K562 treated with DMSO at 1 percent for 4 hours (cell line): ENCODE results near the gene LIN28B. TPM values are rescaled to one million over a fixed set of nuclear protein-coding genes. Genes with fewer than 3 reads are reported as not detected.

ENCODE experiments used
- total RNA-seq: library from RNA; unstranded; fragments of 300-600 nt; gene quantifications from 2 replicates; pipeline ENCODE4 v1.2.3, GENCODE V29; 2022; ENCODE audit not compliant: insufficient read depth

The LIN28B gene
- 6.3 and 9.8 TPM in 2 replicates for total RNA-seq

GRCh38 chr6:104956731-104957294 is at the start of gene LIN28B:
LIN28B (plus strand) TSS chr6:104957107; CDS start chr6:104957251, 144 bp downstream.

Other genes with a start within 250 kb of the LIN28B start
- gene HACE1, start 97.2 kb upstream of the LIN28B start, total RNA-seq, result 10.9 and 11.2 TPM in 2 replicates
- 6.5 and 8.1 TPM in 2 replicates for gene POPDC3, start 222.9 kb downstream of the LIN28B start, total RNA-seq